ENCODE results near the gene IL1RN.

DNA sequence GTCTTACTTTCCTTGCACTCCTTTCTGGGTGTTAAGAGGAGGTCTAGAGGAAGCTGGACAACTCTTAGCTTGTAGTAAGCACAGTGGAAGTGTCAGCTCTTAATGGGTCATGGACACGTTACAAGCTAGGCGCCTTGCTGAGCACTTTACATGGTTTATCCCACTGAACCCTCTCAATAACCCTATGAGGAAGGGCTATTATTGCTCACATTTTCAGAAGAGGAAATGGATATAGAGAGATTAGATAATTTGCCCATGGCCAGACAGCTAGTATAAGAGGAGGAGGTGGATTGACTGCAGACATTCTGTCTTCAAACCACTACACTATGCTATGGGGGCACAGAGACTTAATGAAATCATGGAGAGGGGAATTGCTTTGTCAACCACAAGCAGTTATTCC, 8.3 kb upstream of the IL1RN start:
- TF ChIP-seq, protein P1, sequence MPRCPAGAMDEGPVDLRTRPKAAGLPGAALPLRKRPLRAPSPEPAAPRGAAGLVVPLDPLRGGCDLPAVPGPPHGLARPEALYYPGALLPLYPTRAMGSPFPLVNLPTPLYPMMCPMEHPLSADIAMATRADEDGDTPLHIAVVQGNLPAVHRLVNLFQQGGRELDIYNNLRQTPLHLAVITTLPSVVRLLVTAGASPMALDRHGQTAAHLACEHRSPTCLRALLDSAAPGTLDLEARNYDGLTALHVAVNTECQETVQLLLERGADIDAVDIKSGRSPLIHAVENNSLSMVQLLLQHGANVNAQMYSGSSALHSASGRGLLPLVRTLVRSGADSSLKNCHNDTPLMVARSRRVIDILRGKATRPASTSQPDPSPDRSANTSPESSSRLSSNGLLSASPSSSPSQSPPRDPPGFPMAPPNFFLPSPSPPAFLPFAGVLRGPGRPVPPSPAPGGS (IDR thresholded peaks at IDR 0.05; ENCODE audit: borderline replicate concordance, insufficient read depth, low read depth, low read length, poor library complexity, severe bottlenecking): no peak
- no peak for TF ChIP-seq RAD21 (IDR thresholded peaks at IDR 0.05; ENCODE audit: insufficient read depth, low read depth, low read length)
- TF ChIP-seq CREB1 (IDR thresholded peaks at IDR 0.05; ENCODE audit: low read depth): no peak
- no peak for TF ChIP-seq POLR2AphosphoS5 (IDR thresholded peaks at IDR 0.05; ENCODE audit: low read length)

All from GM12878 (cell line).